Activated gamma-delta T cell treated with Interleukin-2 at 50 U/mL for 16 hours (primary cell): ENCODE data around the gene AP5Z1.

Experiments used
- DNase-seq: peaks from one replicate; pipeline ENCODE4 v3.0.0-alpha.2; 2020

The AP5Z1 gene

DNA sequence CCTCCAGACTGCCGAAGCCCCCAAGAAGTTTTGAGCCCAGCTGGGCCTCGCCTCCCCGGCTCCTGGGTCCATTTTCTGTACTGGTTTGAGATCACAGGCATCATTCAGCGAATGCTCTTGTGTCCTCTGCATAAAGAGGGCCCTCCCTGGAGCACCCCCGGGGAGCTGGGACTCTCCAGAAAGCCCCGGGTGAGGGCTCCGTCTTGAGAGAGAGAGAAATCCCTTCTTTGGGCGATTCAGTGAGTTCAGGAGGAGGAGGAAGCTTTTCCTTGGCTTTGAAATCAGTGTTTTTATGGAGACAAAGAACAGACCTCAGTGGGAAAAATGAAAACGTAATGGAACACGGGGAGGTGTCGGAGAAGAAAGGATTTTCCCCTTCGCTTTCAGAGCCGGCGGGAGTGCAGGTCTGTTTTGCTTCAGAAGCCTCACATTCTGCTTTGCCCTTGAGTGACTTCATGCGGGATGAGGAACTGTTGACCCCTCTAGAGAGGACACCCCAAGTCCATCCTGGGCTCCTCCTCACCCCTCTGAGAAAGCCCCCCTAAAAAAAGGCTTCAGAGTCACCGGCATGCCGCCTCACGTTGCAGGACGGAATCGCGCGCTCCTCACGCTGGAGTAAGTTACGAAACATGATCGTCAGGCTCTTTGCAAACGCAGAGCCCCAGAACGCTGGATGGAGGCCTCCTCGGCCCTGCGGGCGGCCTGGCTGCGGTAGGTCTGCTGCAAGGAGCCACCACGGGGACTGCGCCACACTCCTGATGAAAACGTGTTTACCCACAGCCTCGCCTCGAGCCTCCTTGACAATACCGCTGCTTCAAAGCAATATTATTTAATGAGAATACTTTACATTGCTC, 8.5 kb upstream of the AP5Z1 start:
- DNase-seq = no peak

DNA sequence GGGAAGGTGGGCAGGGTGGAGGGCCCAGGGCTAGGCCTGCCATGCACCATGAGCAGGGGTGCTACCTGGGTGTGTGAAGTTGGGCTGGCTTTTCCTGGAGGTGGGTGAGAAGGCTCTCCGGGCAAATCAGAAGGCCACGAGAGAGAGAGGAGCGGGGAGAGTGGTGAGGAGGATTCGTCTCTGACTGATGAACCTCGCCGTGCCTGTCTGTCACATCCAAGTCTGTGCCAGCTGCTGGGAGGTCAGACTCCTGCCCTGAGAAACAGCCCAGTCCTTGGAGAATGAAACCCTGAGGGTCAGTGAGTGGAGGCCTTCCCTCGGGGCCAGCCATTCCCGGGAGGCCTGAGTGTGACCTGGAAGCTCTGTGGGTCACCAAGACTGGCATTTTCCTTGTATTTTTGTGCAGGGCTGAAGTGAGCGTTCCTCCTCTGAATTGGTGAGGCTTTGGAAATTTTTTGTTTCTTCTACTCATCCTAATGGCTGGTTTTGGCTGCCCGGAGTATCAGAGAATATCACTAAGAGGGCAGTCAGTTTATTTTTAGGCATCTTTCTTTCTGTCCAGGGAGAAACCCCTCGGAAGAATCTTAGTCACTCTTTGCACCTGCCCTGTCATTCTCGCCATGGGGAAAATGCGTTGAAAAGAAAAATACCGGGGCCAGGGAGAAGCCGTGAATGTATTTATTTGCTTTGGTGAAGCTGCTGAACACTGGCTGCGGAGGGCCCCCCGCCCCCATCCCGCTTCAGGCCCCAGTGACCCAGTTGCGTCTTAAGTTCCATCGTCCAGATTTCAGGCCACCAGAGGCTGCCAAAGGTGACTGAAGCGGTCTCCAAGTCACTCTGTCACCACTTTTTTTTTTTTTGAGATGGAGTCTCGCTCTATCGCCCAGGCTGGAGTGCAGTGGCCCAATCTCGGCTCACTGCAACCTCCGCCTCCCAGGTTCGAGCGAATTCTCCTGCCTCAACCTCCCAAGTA, 6.5 kb upstream of the AP5Z1 start:
- DNase-seq = no peak

- no peak for DNase-seq
Measured at GRCh38 chr7:4769761-4770160, 5.7 kb upstream of the AP5Z1 start.

GRCh38 chr7:4770886-4771285, 4.5 kb upstream of the AP5Z1 start:
- DNase-seq = no peak

DNA sequence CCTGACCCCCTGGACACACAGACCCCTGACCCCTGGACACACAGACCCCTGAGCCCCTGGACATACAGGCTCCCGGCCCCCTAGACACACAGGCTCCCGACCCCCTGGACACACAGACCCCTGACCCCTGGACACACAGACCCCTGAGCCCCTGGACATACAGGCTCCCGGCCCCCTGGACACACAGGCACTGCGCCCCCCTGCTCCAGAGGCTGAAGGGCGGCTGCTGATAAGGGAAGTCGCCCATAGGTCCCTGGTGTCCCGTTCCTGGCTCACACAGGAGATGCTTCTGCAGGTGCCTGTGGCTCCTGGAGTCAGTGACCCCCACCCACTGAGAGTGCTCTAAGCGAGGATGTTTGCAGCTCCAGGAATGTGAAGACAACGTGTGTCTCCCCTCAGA, 3.7 kb upstream of the AP5Z1 start:
- no peak for DNase-seq

GRCh38 chr7:4772306-4772705, 3.1 kb upstream of the AP5Z1 start:
- DNase-seq = no peak

GRCh38 chr7:4774007-4774406, 1.4 kb upstream of the AP5Z1 start:
- DNase-seq = no peak

GRCh38 chr7:4774658-4775249, 669 bp upstream of the AP5Z1 start:
- no peak for DNase-seq

DNA sequence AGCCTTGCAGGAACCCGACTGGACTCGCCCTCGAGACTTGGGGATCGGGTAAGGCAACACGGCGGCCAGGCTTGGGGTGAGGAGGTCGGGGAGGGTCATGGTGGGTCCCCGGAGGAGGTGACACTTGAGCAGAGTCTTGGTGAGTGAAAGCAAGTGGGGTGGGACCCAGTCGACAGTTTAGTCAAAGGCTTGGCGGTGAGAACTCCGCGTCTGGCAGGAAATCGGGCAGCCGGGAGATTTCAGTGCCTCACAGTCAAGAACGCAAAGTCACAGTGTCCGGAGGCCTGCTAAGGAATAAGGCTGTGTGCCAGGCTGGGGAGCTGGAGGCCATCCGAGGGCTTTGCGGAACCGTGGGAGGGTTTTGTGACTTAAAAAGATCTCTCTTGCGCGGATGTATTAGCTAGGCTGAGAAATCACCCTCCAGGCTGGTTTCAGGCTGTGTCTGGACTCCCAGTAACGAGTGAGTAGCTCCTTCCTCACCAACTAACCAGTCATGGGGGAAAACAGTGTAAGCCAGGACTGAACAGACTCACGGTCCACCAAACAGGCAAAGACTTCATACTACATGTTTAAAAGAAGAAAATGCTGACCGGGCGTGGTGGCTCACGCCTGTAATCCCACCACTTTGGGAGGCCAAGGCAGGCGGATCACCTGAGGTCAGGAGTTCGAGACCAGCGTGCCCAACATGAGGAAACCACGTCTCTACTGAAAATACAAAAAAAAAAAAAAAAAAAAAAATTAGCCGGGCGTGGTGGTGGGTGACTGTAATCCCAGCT, 613 bp downstream of the AP5Z1 start:
- peak; percentile 52 for DNase-seq

GRCh38 chr7:4779118-4779517, 3.7 kb downstream of the AP5Z1 start:
- no peak for DNase-seq

DNA sequence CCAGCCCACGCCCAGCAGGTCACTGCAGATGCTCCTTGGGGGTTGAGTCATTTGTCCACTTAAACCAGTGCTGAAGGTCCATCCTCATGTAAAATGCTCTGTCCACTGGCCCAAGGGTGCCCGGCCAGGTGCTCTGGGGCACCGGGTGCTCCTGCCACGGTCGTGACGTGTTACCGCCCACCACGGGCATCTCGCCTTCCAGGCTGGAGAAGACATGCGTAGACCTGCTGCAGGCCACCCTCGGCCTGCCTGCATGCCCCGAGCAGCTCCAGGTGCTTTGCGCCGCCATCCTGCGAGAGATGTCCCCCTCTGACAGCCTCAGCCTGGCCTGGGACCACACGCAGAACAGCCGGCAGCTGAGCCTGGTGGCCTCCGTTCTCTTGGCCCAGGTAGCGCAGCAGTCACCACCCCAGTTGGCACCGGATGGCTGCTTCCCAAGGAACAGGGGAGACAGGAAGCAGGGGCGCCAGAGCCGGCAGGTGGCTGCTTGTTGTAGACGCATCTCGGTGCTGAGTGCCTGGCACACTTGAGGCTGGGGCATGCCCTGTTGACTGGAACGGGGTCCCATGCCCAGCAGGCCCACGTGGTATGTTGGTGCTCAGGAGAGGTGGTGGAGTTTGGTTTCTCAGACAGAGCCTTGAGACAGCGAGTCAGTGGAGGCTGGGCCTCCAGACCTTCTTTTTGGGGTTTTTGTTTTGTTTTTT, 6.1 kb downstream of the AP5Z1 start:
- no peak for DNase-seq

DNA sequence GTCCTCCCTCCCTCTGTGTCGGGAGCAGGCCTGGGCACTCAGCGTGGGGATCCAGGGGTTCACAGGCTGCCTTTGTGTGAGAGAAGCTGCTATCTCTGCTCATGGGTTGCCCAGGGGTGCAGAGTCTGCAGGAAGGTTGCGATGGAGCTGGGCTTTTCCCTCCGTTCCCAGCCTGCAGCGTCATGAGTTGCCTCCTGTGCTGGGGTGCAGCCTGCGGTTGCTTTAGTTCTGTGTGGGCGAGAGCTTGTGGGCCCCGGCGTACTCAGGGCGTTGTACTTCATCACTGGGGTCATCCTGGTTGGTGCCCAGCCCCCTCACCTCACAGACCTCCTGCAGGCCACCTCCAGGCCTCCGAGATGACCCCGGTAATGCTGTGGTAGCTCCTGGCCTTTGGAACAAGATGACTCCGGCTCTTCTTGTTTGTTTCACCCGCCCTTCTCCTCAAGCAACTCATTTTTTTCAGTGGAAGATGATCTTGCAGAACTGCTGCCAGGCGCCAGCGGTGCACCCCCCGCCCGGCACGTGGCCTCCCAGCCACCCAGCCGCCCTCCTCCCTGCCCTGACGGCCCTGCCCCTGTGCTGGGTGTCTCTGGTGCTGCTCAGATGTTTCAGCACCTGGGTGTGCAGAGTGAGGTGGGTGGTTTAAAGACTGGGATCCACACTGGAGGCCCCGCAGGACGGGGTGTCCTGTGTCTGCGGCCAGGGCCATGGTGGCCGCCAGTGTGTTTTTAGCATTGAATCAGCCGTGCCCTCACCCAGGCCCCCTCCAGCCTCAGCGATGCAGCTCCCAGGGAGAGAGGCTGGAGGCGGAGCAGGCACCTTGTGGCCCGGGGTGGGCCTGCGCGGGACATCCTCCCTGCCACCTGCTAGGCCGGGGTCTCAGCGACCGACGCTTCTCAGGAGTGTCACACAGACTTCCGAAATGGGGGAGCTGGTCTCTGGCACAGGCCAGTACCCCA, 7.2 kb downstream of the AP5Z1 start:
- no peak for DNase-seq

GRCh38 chr7:4783292-4783652, 7.8 kb downstream of the AP5Z1 start:
- no peak for DNase-seq

DNA sequence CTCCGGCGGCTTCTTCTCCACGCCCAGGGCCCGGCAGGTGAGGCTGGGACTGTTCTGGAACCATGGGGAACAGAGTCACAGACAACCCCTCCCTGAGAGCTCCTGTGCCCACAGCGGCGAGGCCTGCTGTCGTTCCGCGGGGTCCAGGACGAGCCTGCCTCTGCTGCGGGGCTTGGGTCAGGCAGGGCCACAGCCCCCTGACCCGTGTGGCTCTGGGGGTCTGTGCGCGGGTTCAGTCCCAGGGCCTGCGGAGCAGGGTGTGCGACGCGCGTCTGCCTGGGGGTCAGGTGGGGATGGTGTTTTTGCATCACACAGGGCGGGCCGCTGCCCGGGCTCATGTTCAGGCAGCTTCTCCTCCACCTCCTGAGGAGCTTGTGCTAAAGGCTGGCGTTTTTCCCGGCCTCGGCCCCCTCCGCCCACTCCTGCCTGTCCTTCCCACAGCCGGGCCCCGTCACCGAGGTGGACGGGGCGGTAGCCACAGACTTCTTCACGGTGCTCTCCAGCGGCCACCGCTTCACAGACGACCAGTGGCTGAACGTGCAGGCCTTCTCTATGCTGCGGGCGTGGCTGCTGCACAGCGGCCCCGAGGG, 8.4 kb downstream of the AP5Z1 start:
- no peak for DNase-seq

DNA sequence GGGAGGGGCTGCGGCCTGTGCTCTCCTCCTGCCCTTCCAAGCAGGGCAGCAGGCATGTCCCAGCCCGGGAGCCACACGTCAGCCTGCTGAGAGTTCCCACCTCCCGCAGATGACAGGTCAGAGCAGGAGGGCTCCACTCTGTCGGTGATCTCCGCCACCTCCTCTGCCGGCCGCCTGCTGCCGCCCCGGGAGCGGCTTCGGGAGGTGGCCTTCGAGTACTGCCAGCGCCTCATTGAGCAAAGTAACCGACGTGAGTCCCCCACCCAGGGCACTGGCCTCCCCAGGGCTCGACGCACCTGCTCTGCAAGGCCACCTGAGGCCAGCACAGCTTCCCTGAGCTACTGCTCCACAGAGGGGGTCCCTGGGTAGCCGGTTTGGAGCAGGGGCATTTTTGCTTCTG, 9.4 kb downstream of the AP5Z1 start:
- no peak for DNase-seq

- DNase-seq = no peak
Measured at GRCh38 chr7:4785371-4785770, 9.9 kb downstream of the AP5Z1 start.

- no peak for DNase-seq
Measured at GRCh38 chr7:4786015-4786414, 10.6 kb downstream of the AP5Z1 start.

GRCh38 chr7:4787541-4787940, 12.1 kb downstream of the AP5Z1 start:
- no peak for DNase-seq

DNA sequence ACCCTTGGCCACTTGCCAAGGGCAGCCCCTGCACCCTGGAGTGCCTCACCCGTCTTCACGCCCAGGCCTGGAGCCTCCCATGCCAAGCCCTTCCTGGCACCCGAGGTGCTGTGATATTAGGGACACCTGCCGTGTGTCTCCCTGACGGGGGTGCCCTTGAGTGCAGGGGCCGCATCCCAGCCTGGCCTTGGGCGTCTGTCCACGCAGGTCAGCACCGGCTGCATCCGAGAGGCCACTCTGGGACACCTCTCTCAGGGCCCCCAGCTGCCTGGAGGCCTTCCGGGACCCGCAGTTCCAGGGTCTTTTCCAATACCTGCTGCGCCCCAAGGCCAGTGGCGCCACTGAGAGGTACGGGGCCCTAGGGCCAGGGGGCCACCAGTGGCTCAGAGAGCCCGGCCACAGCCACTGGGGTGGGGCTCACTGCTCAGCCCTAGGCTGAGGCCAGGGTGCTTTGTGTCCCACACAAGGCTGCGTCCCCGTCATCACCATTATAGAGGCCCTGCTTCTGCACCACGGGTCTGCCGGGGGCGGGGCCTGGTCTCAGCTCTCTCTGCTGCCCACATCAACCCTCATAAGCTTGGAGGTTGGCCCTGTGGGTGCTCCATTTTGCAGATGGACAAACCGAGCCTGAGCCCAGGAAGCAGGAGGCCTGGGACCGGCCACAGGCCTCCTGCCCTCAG, 12.7 kb downstream of the AP5Z1 start:
- DNase-seq = no peak

- no peak for DNase-seq
Measured at GRCh38 chr7:4788627-4789189, 13.3 kb downstream of the AP5Z1 start.
